Measurements from ENCODE around the gene DZIP1.
"Not testable (repeated sequence)": the region's sequence is repeated elsewhere in the genome, so short reads cannot be mapped to it uniquely, and the experiment has no call there.

Gene DZIP1

GRCh38 chr13:95579303-95579702, 65.2 kb downstream of the DZIP1 start:
- no peak for TF ChIP-seq CTCF (IDR thresholded peaks at IDR 0.05; ENCODE audit: insufficient read depth, low read depth, low read length, missing control alignments)
- H3K4me3 ChIP-seq (ENCODE audit: low read length): no peak overlapping the region
- no peak for DNase-seq (ENCODE audit: low read depth)

- H3K4me3 ChIP-seq (ENCODE audit: low read length): no peak overlapping the region
- DNase-seq (ENCODE audit: low read depth): peak; percentile 89
- TF ChIP-seq CTCF (IDR thresholded peaks at IDR 0.05; ENCODE audit: insufficient read depth, low read depth, low read length, missing control alignments): no peak
These were observed 71.3 kb downstream of the DZIP1 start for GRCh38 chr13:95573221-95573620.

GRCh38 chr13:95571941-95572340, 72.6 kb downstream of the DZIP1 start:
- no peak for TF ChIP-seq CTCF (IDR thresholded peaks at IDR 0.05; ENCODE audit: insufficient read depth, low read depth, low read length, missing control alignments)
- DNase-seq (ENCODE audit: low read depth): no peak
- H3K4me3 ChIP-seq (ENCODE audit: low read length): no peak overlapping the region

- no peak overlapping the region for H3K4me3 ChIP-seq (ENCODE audit: low read length)
- TF ChIP-seq CTCF (IDR thresholded peaks at IDR 0.05; ENCODE audit: insufficient read depth, low read depth, low read length, missing control alignments): no peak
These were observed 74.5 kb downstream of the DZIP1 start for GRCh38 chr13:95570016-95570415.

GRCh38 chr13:95568131-95568530, 76.4 kb downstream of the DZIP1 start:
- TF ChIP-seq CTCF (IDR thresholded peaks at IDR 0.05; ENCODE audit: insufficient read depth, low read depth, low read length, missing control alignments): no peak
- H3K4me3 ChIP-seq (ENCODE audit: low read length): no peak overlapping the region
- no peak for DNase-seq (ENCODE audit: low read depth)

More at GRCh38 chr13:95570016-95570415, 74.5 kb downstream of the DZIP1 start:
- DNase-seq (ENCODE audit: low read depth): no peak

- not testable (repeated sequence) for H3K4me3 ChIP-seq (ENCODE audit: low read length); DNase-seq (ENCODE audit: low read depth)
These were observed 78.7 kb downstream of the DZIP1 start for GRCh38 chr13:95565758-95566157.

GRCh38 chr13:95564733-95565291, 79.7 kb downstream of the DZIP1 start:
- TF ChIP-seq CTCF (IDR thresholded peaks at IDR 0.05; ENCODE audit: insufficient read depth, low read depth, low read length, missing control alignments): no peak
- H3K4me3 ChIP-seq (ENCODE audit: low read length): no peak overlapping the region
- DNase-seq (ENCODE audit: low read depth): peak; percentile 79

Measured in epithelial cell of esophagus (primary cell).